Bronchial epithelial cell (primary cell): ENCODE data around the gene ELP4. TPM values are rescaled to one million over a fixed set of nuclear protein-coding genes. Genes with fewer than 3 reads are reported as not detected.
"Not testable (repeated sequence)": the region's sequence is repeated elsewhere in the genome, so short reads cannot be mapped to it uniquely, and the experiment has no call there.

Source experiments
- DNase-seq: peaks from one replicate; pipeline ENCODE4 v3.0.0-alpha.2; 2010; ENCODE audit warnings: low read depth
- FAIRE-seq: peaks from 2 replicates; lab custom pipeline; 2011; peaks lifted over from hg19 to GRCh38; lab: Jason Lieb, UNC
- H3K27me3 ChIP-seq: 2 replicates; pipeline ENCODE4 v1.5.1; 2011; ENCODE audit warnings: low read length; ENCODE audit not compliant: control insufficient read depth, insufficient read depth
- H3K36me3 ChIP-seq: 2 replicates; pipeline ENCODE4 v1.5.1; 2011; ENCODE audit warnings: low read length; ENCODE audit not compliant: control insufficient read depth, insufficient read depth
- H3K4me3 ChIP-seq: 2 replicates; pipeline ENCODE4 v1.5.1; 2011; ENCODE audit warnings: mild to moderate bottlenecking, low read depth, low read length, control low read depth
- total RNA-seq: library from RNA; depleted of rRNA; stranded (reverse); fragments of >200 nt; gene quantifications from 2 replicates; pipeline ENCODE4 v1.2.1, GENCODE V29; 2014
- TF ChIP-seq, protein P1 (sequence below): IDR thresholded peaks from 2 replicates; pipeline ENCODE4 v1.5.1; 2011; ENCODE audit warnings: mild to moderate bottlenecking, moderate library complexity, low read length, control low read depth, inconsistent platforms; ENCODE audit not compliant: insufficient read depth, severe bottlenecking

The ELP4 gene
- total RNA-seq, 1 donor from 2014 or later = 11.1 TPM

DNA sequence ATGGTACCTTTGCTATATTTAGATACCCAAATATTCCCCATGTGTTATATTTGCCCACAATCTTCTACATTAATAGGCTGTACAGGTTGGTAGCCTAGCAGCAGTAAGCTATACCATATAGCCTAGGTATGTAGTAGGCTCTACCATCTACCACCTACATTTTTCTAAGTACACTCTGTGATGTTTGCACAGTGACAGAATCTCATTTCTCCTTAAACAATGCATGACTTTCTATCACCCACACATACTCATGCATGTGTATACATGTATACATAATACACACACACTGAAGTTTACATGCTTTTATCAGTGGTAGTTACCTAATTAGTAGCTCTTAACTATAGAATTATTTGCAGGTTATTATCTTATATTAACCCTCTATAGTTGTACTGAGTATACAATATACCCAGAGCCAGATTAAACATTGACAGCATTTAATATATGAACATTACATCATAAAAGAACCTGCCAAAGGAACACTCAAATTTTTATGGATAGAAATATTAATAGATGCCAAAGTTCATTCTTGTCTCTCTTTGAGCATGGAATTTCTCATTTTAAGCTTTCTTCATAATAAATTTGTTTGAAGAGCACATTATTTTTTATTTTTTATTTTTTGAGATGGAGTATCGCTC, 51.4 kb downstream of the ELP4 start:
- H3K36me3 ChIP-seq = no peaks in the 10 kb centered on the region
- TF ChIP-seq, protein P1, sequence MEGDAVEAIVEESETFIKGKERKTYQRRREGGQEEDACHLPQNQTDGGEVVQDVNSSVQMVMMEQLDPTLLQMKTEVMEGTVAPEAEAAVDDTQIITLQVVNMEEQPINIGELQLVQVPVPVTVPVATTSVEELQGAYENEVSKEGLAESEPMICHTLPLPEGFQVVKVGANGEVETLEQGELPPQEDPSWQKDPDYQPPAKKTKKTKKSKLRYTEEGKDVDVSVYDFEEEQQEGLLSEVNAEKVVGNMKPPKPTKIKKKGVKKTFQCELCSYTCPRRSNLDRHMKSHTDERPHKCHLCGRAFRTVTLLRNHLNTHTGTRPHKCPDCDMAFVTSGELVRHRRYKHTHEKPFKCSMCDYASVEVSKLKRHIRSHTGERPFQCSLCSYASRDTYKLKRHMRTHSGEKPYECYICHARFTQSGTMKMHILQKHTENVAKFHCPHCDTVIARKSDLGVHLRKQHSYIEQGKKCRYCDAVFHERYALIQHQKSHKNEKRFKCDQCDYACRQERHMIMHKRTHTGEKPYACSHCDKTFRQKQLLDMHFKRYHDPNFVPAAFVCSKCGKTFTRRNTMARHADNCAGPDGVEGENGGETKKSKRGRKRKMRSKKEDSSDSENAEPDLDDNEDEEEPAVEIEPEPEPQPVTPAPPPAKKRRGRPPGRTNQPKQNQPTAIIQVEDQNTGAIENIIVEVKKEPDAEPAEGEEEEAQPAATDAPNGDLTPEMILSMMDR = no peak
- FAIRE-seq = no peak
- H3K4me3 ChIP-seq = no peak overlapping the region
- H3K27me3 ChIP-seq = no peaks in the 10 kb centered on the region
- DNase-seq = peak; percentile 79

DNA sequence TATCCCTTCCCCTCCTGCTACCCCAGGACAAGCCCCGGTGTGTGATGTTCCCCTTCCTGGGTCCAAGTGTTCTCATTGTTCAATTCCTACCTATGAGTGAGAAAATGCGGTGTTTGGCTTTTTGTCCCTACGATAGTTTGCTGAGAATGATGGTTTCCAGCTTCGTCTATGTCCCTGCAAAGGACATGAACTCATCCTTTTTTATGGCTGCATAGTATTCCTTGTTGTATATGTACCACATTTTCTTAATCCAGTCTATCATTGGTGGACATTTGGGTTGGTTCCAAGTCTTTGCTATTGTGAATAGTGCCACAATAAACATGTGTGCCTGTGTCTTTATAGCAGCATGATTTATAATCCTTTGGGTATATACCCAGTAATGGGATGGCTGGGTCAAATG, 55.0 kb downstream of the ELP4 start:
- H3K36me3 ChIP-seq, FAIRE-seq, H3K4me3 ChIP-seq, H3K27me3 ChIP-seq, DNase-seq: not testable (repeated sequence)

DNA sequence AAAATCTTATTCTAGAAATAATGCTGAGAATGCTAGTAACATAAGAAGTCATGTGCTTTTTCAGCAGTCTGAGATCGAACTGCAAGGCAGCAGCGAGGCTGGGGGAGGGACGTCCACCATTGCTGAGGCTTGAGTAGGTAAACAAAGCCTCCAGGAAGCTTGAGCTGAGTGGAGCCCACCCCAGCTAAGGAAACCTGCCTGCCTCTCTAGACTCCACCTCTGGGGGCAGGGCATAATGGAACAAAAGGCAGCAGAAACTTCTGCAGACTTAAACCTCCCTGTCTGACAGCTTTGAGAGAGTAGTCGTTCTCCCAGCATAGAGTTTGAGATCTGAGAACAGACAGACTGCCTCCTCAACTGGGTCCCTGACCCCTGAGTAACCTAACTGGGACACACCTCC, 64.6 kb downstream of the ELP4 start:
- H3K4me3 ChIP-seq, FAIRE-seq, DNase-seq, H3K27me3 ChIP-seq, H3K36me3 ChIP-seq: not testable (repeated sequence)

DNA sequence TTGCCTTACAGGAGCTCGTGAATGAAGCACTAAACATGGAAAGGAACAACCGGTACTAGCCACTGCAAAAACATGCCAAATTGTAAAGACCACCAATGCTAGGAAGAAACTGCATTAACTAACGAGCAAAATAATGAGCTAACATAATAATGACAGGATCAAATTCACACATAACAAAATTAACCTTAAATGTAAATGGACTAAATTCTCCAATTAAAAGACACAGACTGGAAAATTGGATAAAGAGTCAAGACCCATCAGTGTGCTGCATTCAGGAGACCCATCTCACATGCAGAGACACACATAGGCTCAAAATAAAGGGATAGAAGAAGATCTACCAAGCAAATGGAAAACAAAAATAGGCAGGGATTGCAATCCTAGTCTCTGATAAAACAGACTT, 66.2 kb downstream of the ELP4 start:
- DNase-seq, FAIRE-seq, H3K4me3 ChIP-seq, H3K27me3 ChIP-seq, H3K36me3 ChIP-seq: not testable (repeated sequence)

DNA sequence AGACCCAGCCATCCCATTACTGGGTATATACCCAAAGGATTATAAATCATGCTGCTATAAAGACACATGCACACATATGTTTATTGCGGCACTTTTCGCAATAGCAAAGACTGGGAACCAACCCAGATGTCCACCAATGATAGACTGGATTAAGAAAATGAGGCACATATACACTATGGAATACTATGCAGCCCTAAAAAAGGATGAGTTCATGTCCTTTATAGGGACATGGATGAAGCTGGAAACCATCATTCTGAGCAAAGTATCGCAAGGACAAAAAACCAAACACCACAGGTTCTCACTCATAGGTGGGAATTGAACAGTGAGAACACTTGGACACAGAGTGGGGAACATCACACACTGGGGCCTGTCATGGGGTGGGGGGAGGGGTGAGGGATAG, 69.8 kb downstream of the ELP4 start:
- H3K4me3 ChIP-seq, DNase-seq, FAIRE-seq, H3K27me3 ChIP-seq, H3K36me3 ChIP-seq: not testable (repeated sequence)

DNA sequence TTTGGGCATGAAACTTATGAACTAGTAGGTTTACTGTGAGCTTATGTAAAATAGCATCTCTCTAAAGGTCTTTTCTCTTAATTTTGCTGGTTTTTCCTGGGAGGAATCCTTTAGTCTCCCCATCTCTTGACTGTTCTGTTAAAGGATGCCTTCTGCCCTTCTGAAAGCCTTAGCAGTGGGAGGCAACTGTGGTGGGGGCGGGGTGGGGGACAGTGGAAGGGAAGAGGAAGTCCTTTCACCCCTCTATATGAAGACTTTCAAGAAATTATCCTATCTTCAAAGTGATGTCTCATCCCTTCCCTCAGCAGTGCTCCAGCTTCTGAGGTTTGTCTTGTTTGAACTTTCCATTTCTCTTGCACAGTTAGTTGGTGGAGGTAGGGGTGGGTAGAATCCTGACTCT, 73.1 kb downstream of the ELP4 start:
- H3K4me3 ChIP-seq = no peak overlapping the region
- TF ChIP-seq, protein P1 = no peak
- FAIRE-seq (no peak), DNase-seq (no peak)
- H3K27me3 ChIP-seq = no peaks in the 10 kb centered on the region
- no peaks in the 10 kb centered on the region for H3K36me3 ChIP-seq

DNA sequence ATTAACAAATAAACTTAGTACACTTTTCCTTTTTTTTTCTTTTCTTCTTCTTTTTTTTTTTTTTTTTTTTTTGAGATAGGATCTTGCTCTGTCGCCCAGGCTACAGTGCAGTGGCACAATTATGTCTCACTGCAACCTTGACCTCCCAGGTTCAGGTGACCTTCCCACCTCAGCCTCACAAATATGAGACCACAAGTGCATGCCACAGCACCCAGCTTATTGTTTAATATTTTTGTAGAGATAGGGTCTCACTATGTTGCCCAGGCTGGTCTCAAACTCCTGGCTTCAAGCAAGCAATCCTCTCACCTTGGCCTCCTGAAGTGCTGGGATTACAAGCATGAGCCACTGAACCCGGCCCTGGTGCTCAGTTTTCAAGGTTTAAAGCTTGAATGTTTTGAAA, 88.9 kb downstream of the ELP4 start:
- TF ChIP-seq, protein P1 = no peak
- H3K4me3 ChIP-seq = no peak overlapping the region
- FAIRE-seq = no peak

DNA sequence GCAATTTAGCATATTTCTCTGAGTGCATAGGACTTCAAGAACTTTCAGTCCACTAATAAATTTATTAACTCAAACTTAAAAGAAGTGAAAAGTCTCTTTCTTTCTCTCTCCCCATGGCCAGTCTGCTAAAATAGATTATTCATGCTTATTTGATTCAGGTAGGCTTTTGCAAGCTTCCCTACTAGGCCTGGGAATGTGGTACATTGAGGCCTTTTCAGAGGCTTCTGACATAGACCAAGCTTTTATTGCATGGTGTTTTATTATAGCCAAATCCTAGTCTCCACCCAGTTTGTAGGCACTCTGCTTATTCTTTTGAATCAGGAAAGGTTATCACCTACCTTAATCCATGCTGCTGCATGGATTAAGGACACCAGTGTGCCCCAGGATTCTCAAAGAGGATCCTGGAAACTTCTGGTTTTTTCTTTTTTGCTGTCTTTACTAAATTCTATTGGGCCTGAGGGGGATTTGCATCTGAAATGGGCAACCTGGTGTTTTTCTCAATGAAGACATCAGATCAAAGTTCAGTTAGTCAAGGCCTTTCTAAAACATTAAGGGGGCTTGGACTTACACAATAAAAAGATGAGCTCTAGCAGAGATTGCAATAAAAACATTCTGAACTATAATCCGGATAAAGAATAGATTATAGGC, 92.2 kb downstream of the ELP4 start:
- no peak for FAIRE-seq
- no peaks in the 10 kb centered on the region for H3K36me3 ChIP-seq
- H3K27me3 ChIP-seq = no peaks in the 10 kb centered on the region
- H3K4me3 ChIP-seq = no peak overlapping the region
- TF ChIP-seq, protein P1 = no peak
- no peak for DNase-seq

More for the DNA sequence above, 88.9 kb downstream of the ELP4 start:
- H3K27me3 ChIP-seq = no peaks in the 10 kb centered on the region
- no peaks in the 10 kb centered on the region for H3K36me3 ChIP-seq
- DNase-seq = no peak
